ENCODE data around the gene COL4A4.

GRCh38 chr2:227082286-227082685, 81.7 kb downstream of the COL4A4 start:
- TF ChIP-seq, protein P1, sequence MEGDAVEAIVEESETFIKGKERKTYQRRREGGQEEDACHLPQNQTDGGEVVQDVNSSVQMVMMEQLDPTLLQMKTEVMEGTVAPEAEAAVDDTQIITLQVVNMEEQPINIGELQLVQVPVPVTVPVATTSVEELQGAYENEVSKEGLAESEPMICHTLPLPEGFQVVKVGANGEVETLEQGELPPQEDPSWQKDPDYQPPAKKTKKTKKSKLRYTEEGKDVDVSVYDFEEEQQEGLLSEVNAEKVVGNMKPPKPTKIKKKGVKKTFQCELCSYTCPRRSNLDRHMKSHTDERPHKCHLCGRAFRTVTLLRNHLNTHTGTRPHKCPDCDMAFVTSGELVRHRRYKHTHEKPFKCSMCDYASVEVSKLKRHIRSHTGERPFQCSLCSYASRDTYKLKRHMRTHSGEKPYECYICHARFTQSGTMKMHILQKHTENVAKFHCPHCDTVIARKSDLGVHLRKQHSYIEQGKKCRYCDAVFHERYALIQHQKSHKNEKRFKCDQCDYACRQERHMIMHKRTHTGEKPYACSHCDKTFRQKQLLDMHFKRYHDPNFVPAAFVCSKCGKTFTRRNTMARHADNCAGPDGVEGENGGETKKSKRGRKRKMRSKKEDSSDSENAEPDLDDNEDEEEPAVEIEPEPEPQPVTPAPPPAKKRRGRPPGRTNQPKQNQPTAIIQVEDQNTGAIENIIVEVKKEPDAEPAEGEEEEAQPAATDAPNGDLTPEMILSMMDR (IDR thresholded peaks at IDR 0.05 in 8 of 11, conservative IDR thresholded peaks at IDR 0.05 in 3 of 11), result no peak
- TF ChIP-seq POLR2A (IDR thresholded peaks at IDR 0.05), result no peak
- no peak for TF ChIP-seq POLR2AphosphoS5 (IDR thresholded peaks at IDR 0.05)

Data from spleen (tissue), 7 donors.